ENCODE results near the gene IMMT.
"Not testable (repeated sequence)": the region's sequence is repeated elsewhere in the genome, so short reads cannot be mapped to it uniquely, and the experiment has no call there.

IMMT gene

GRCh38 chr2:86213056-86213455 lies 17.8 kb upstream of the IMMT start:
- Histone ChIP-seq H3K9ac (ENCODE audit: low read depth, low read length) (no peak overlapping the region), H3K4me2 (ENCODE audit: low read length) (no peak overlapping the region), H3K4me3 (ENCODE audit: low read length) (no peak overlapping the region), H3K4me1 (ENCODE audit: control insufficient read depth, insufficient read depth, low read length) (peaks cover 8% of the 10 kb centered on the region), H3K9me3 (replicated peaks; ENCODE audit: low read length) (no peaks in the 10 kb centered on the region), H3K27me3 (ENCODE audit: control insufficient read depth, insufficient read depth, low read length) (no peaks in the 10 kb centered on the region), H3K36me3 (ENCODE audit: insufficient read depth, low read length) (peaks cover 47% of the 10 kb centered on the region)

GRCh38 chr2:86211796-86212188 lies 16.5 kb upstream of the IMMT start:
- no peaks in the 10 kb centered on the region for H3K27me3 ChIP-seq (ENCODE audit: control insufficient read depth, insufficient read depth, low read length)
- no peak overlapping the region for H3K4me3 ChIP-seq (ENCODE audit: low read length)
- H3K9me3 ChIP-seq (replicated peaks; ENCODE audit: low read length) = no peaks in the 10 kb centered on the region
- H3K4me2 ChIP-seq (ENCODE audit: low read length) = no peak overlapping the region
- peaks cover 55% of the 10 kb centered on the region for H3K36me3 ChIP-seq (ENCODE audit: insufficient read depth, low read length)
- peaks cover 1% of the 10 kb centered on the region for H3K4me1 ChIP-seq (ENCODE audit: control insufficient read depth, insufficient read depth, low read length)
- no peak overlapping the region for H3K9ac ChIP-seq (ENCODE audit: low read depth, low read length)

- no peak overlapping the region for H3K9ac ChIP-seq (ENCODE audit: low read depth, low read length)
- peaks cover 61% of the 10 kb centered on the region for H3K36me3 ChIP-seq (ENCODE audit: insufficient read depth, low read length)
- no peak overlapping the region for H3K4me2 ChIP-seq (ENCODE audit: low read length)
- H3K9me3 ChIP-seq (replicated peaks; ENCODE audit: low read length) = no peaks in the 10 kb centered on the region
- H3K4me3 ChIP-seq (ENCODE audit: low read length) = no peak overlapping the region
- no peaks in the 10 kb centered on the region for H3K4me1 ChIP-seq (ENCODE audit: control insufficient read depth, insufficient read depth, low read length)
- no peaks in the 10 kb centered on the region for H3K27me3 ChIP-seq (ENCODE audit: control insufficient read depth, insufficient read depth, low read length)
These were observed 16.0 kb upstream of the IMMT start for GRCh38 chr2:86211033-86211795.

GRCh38 chr2:86204458-86204857 lies 9.2 kb upstream of the IMMT start:
- no peaks in the 10 kb centered on the region for H3K27me3 ChIP-seq (ENCODE audit: control insufficient read depth, insufficient read depth, low read length)
- no peak overlapping the region for H3K4me3 ChIP-seq (ENCODE audit: low read length)
- no peak overlapping the region for H3K9ac ChIP-seq (ENCODE audit: low read depth, low read length)
- peaks cover 24% of the 10 kb centered on the region for H3K36me3 ChIP-seq (ENCODE audit: insufficient read depth, low read length)
- no peaks in the 10 kb centered on the region for H3K9me3 ChIP-seq (replicated peaks; ENCODE audit: low read length)
- no peak overlapping the region for H3K4me2 ChIP-seq (ENCODE audit: low read length)
- peaks cover 5% of the 10 kb centered on the region for H3K4me1 ChIP-seq (ENCODE audit: control insufficient read depth, insufficient read depth, low read length)

GRCh38 chr2:86203614-86204013 lies 8.4 kb upstream of the IMMT start:
- Histone ChIP-seq H3K36me3 (ENCODE audit: insufficient read depth, low read length) (peaks cover 16% of the 10 kb centered on the region), H3K4me1 (ENCODE audit: control insufficient read depth, insufficient read depth, low read length) (peaks cover 5% of the 10 kb centered on the region), H3K27me3 (ENCODE audit: control insufficient read depth, insufficient read depth, low read length) (no peaks in the 10 kb centered on the region), H3K4me2 (ENCODE audit: low read length) (no peak overlapping the region), H3K4me3 (ENCODE audit: low read length) (no peak overlapping the region), H3K9me3 (replicated peaks; ENCODE audit: low read length) (no peaks in the 10 kb centered on the region), H3K9ac (ENCODE audit: low read depth, low read length) (no peak overlapping the region)

GRCh38 chr2:86202702-86203101 lies 7.4 kb upstream of the IMMT start:
- Histone ChIP-seq H3K4me2 (ENCODE audit: low read length) (no peak overlapping the region), H3K9ac (ENCODE audit: low read depth, low read length) (no peak overlapping the region), H3K9me3 (replicated peaks; ENCODE audit: low read length) (no peaks in the 10 kb centered on the region), H3K4me3 (ENCODE audit: low read length) (no peak overlapping the region), H3K36me3 (ENCODE audit: insufficient read depth, low read length) (peaks cover 11% of the 10 kb centered on the region), H3K27me3 (ENCODE audit: control insufficient read depth, insufficient read depth, low read length) (no peaks in the 10 kb centered on the region), H3K4me1 (ENCODE audit: control insufficient read depth, insufficient read depth, low read length) (peaks cover 5% of the 10 kb centered on the region)

GRCh38 chr2:86202336-86202692 lies 7.1 kb upstream of the IMMT start:
- Histone ChIP-seq H3K4me1 (ENCODE audit: control insufficient read depth, insufficient read depth, low read length) (peaks cover 5% of the 10 kb centered on the region), H3K9ac (ENCODE audit: low read depth, low read length) (no peak overlapping the region), H3K4me3 (ENCODE audit: low read length) (no peak overlapping the region), H3K36me3 (ENCODE audit: insufficient read depth, low read length) (peaks cover 11% of the 10 kb centered on the region), H3K9me3 (replicated peaks; ENCODE audit: low read length) (no peaks in the 10 kb centered on the region), H3K27me3 (ENCODE audit: control insufficient read depth, insufficient read depth, low read length) (no peaks in the 10 kb centered on the region), H3K4me2 (ENCODE audit: low read length) (no peak overlapping the region)

- no peaks in the 10 kb centered on the region for H3K27me3 ChIP-seq (ENCODE audit: control insufficient read depth, insufficient read depth, low read length)
- peaks cover 6% of the 10 kb centered on the region for H3K36me3 ChIP-seq (ENCODE audit: insufficient read depth, low read length)
- no peak overlapping the region for H3K4me3 ChIP-seq (ENCODE audit: low read length)
- no peaks in the 10 kb centered on the region for H3K9me3 ChIP-seq (replicated peaks; ENCODE audit: low read length)
- peak overlapping the region; percentile 23 for H3K4me2 ChIP-seq (ENCODE audit: low read length)
- H3K9ac ChIP-seq (ENCODE audit: low read depth, low read length) = no peak overlapping the region
- H3K4me1 ChIP-seq (ENCODE audit: control insufficient read depth, insufficient read depth, low read length) = peaks cover 5% of the 10 kb centered on the region
These were observed 6.5 kb upstream of the IMMT start for GRCh38 chr2:86201671-86202335.

GRCh38 chr2:86200564-86200963 lies 5.3 kb upstream of the IMMT start:
- H3K36me3 ChIP-seq (ENCODE audit: insufficient read depth, low read length); H3K4me1 ChIP-seq (ENCODE audit: control insufficient read depth, insufficient read depth, low read length); H3K9me3 ChIP-seq (replicated peaks; ENCODE audit: low read length); H3K27me3 ChIP-seq (ENCODE audit: control insufficient read depth, insufficient read depth, low read length): not testable (repeated sequence)
- Histone ChIP-seq H3K4me3 (ENCODE audit: low read length) (peak overlapping the region; percentile 98), H3K9ac (ENCODE audit: low read depth, low read length) (peak overlapping the region; percentile 93), H3K4me2 (ENCODE audit: low read length) (peak overlapping the region; percentile 84)

- Histone ChIP-seq H3K27me3 (ENCODE audit: control insufficient read depth, insufficient read depth, low read length) (no peaks in the 10 kb centered on the region), H3K9me3 (replicated peaks; ENCODE audit: low read length) (no peaks in the 10 kb centered on the region), H3K36me3 (ENCODE audit: insufficient read depth, low read length) (no peaks in the 10 kb centered on the region), H3K4me2 (ENCODE audit: low read length) (peak overlapping the region; percentile 84), H3K4me3 (ENCODE audit: low read length) (peak overlapping the region; percentile 98), H3K9ac (ENCODE audit: low read depth, low read length) (peak overlapping the region; percentile 93), H3K4me1 (ENCODE audit: control insufficient read depth, insufficient read depth, low read length) (peaks cover 5% of the 10 kb centered on the region)
These were observed 4.5 kb upstream of the IMMT start for GRCh38 chr2:86199834-86200177.

- Histone ChIP-seq H3K36me3 (ENCODE audit: insufficient read depth, low read length) (no peaks in the 10 kb centered on the region), H3K27me3 (ENCODE audit: control insufficient read depth, insufficient read depth, low read length) (no peaks in the 10 kb centered on the region), H3K9me3 (replicated peaks; ENCODE audit: low read length) (no peaks in the 10 kb centered on the region), H3K4me3 (ENCODE audit: low read length) (peak overlapping the region; percentile 91), H3K4me2 (ENCODE audit: low read length) (peak overlapping the region; percentile 88), H3K4me1 (ENCODE audit: control insufficient read depth, insufficient read depth, low read length) (peaks cover 16% of the 10 kb centered on the region), H3K9ac (ENCODE audit: low read depth, low read length) (peak overlapping the region; percentile 98)
These were observed 636 bp upstream of the IMMT start for GRCh38 chr2:86195808-86196387.

- H3K4me2 ChIP-seq (ENCODE audit: low read length) = peak overlapping the region; percentile 88
- H3K4me1 ChIP-seq (ENCODE audit: control insufficient read depth, insufficient read depth, low read length) = peaks cover 11% of the 10 kb centered on the region
- no peaks in the 10 kb centered on the region for H3K9me3 ChIP-seq (replicated peaks; ENCODE audit: low read length)
- H3K36me3 ChIP-seq (ENCODE audit: insufficient read depth, low read length) = peaks cover 9% of the 10 kb centered on the region
- peak overlapping the region; percentile 98 for H3K9ac ChIP-seq (ENCODE audit: low read depth, low read length)
- H3K4me3 ChIP-seq (ENCODE audit: low read length) = peak overlapping the region; percentile 91
- H3K27me3 ChIP-seq (ENCODE audit: control insufficient read depth, insufficient read depth, low read length) = no peaks in the 10 kb centered on the region
These were observed 559 bp downstream of the IMMT start for GRCh38 chr2:86194751-86195054.

Data from skeletal muscle satellite cell (primary cell).